MM.1S (cell line): ENCODE measurements around the gene PASK.
"Not testable (repeated sequence)": the region's sequence is repeated elsewhere in the genome, so short reads cannot be mapped to it uniquely, and the experiment has no call there.

Experiments used
- DNase-seq: peaks from one replicate; pipeline ENCODE4 v3.0.0-alpha.2; 2015
- H2AFZ ChIP-seq: fragments of 300-600 bp; sonication (generic); 2 replicates; pipeline ENCODE4 v1.6.0; 2016; ENCODE audit warnings: antibody characterized with exemption, low read length
- H3F3A ChIP-seq: fragments of 300-600 bp; sonication (generic); 2 replicates; pipeline ENCODE4 v1.6.1; 2016; ENCODE audit warnings: mild to moderate bottlenecking, antibody characterized with exemption, low read length, moderate library complexity, mixed read lengths; ENCODE audit not compliant: insufficient read depth
- H3K27ac ChIP-seq: fragments of 300-600 bp; sonication (generic); 2 replicates; pipeline ENCODE4 v1.5.1; 2016; ENCODE audit warnings: mild to moderate bottlenecking, low read length
- H3K27me3 ChIP-seq: fragments of 300-600 bp; sonication (generic); replicated peaks from 2 replicates; pipeline ENCODE4 v1.6.0; 2016; ENCODE audit warnings: low read length; ENCODE audit not compliant: insufficient read depth
- H3K36me3 ChIP-seq: fragments of 300-600 bp; sonication (generic); replicated peaks from 2 replicates; pipeline ENCODE4 v1.6.1; 2016; ENCODE audit warnings: mild to moderate bottlenecking, low read length, mixed read lengths; ENCODE audit not compliant: insufficient read depth
- H3K4me1 ChIP-seq: fragments of 300-600 bp; sonication (generic); 2 replicates; pipeline ENCODE4 v1.6.1; 2016; ENCODE audit warnings: low read length, mixed read lengths
- H3K4me2 ChIP-seq: fragments of 300-600 bp; sonication (generic); 2 replicates; pipeline ENCODE4 v1.6.0; 2016; ENCODE audit warnings: low read depth, low read length
- H3K4me3 ChIP-seq: fragments of 300-600 bp; sonication (generic); 2 replicates; pipeline ENCODE4 v1.5.1; 2016; ENCODE audit warnings: low read length, mixed read lengths
- H3K79me2 ChIP-seq: fragments of 300-600 bp; sonication (generic); 2 replicates; pipeline ENCODE4 v1.6.1; 2016; ENCODE audit warnings: mixed run types, low read length, mixed read lengths
- H3K9ac ChIP-seq: fragments of 300-600 bp; sonication (generic); 2 replicates; pipeline ENCODE4 v1.6.1; 2016; ENCODE audit warnings: low read length, mixed read lengths
- H3K9me2 ChIP-seq: fragments of 300-600 bp; sonication (generic); replicated peaks from 2 replicates; pipeline ENCODE4 v1.6.1; 2016; ENCODE audit warnings: mild to moderate bottlenecking, low read length, mixed read lengths; ENCODE audit not compliant: insufficient read depth
- H3K9me3 ChIP-seq: fragments of 300-600 bp; sonication (generic); replicated peaks from 2 replicates; pipeline ENCODE4 v1.6.1; 2016; ENCODE audit warnings: mild to moderate bottlenecking, low read length, mixed read lengths; ENCODE audit not compliant: insufficient read depth
- H4K20me1 ChIP-seq: fragments of 300-600 bp; sonication (generic); 2 replicates; pipeline ENCODE4 v1.6.1; 2016; ENCODE audit warnings: mild to moderate bottlenecking, low read length, moderate library complexity, mixed read lengths; ENCODE audit not compliant: insufficient read depth
- EZH2 ChIP-seq: fragments of 300-600 bp; sonication (generic); optimal IDR thresholded peaks from 2 replicates; pipeline ENCODE3; 2017; ENCODE audit warnings: low read depth, mild to moderate bottlenecking, antibody characterized with exemption, low read length, mixed read lengths
- EZH2phosphoT487 ChIP-seq: fragments of 300-600 bp; sonication (generic); IDR thresholded peaks from 2 replicates; pipeline ENCODE4 v1.6.1; 2018; ENCODE audit warnings: antibody characterized with exemption, low read length
- TF ChIP-seq, protein P1 (sequence below): fragments of 300-600 bp; sonication (generic); IDR thresholded peaks from 2 replicates; pipeline ENCODE4 v1.5.1; 2016; ENCODE audit warnings: antibody characterized with exemption, low read length, mixed read lengths

Gene PASK

GRCh38 chr2:241148891-241149674 lies at the start of gene PASK:
Gene PASK (minus strand): TSS chr2:241149472. CDS start chr2:241143032, 6,440 bp downstream.
- peak within 1 kb of the TSS; percentile 32; the same call in 1 of the 2 replicates for H3K27ac ChIP-seq
- H3K9me2 ChIP-seq: no peaks in the 10 kb centered on the region
- H3K4me1 ChIP-seq: peaks cover 14% of the 10 kb centered on the region
- no peaks in the 10 kb centered on the region for H4K20me1 ChIP-seq
- peak within 1 kb of the TSS; percentile 100 for H2AFZ ChIP-seq
- peak within 1 kb of the TSS; percentile 92 for H3K4me3 ChIP-seq
- H3K9ac ChIP-seq: peak within 1 kb of the TSS; percentile 79
- peak within 1 kb of the TSS; percentile 100 for H3K4me2 ChIP-seq
- peaks cover 40% of the 10 kb centered on the region for H3K79me2 ChIP-seq
- peak; percentile 97 for DNase-seq
- TF ChIP-seq EZH2phosphoT487: no peak
- no peak for TF ChIP-seq EZH2
- TF ChIP-seq, protein P1, sequence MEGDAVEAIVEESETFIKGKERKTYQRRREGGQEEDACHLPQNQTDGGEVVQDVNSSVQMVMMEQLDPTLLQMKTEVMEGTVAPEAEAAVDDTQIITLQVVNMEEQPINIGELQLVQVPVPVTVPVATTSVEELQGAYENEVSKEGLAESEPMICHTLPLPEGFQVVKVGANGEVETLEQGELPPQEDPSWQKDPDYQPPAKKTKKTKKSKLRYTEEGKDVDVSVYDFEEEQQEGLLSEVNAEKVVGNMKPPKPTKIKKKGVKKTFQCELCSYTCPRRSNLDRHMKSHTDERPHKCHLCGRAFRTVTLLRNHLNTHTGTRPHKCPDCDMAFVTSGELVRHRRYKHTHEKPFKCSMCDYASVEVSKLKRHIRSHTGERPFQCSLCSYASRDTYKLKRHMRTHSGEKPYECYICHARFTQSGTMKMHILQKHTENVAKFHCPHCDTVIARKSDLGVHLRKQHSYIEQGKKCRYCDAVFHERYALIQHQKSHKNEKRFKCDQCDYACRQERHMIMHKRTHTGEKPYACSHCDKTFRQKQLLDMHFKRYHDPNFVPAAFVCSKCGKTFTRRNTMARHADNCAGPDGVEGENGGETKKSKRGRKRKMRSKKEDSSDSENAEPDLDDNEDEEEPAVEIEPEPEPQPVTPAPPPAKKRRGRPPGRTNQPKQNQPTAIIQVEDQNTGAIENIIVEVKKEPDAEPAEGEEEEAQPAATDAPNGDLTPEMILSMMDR: no peak
- H3K36me3 ChIP-seq: no peaks in the 10 kb centered on the region
- H3K9me3 ChIP-seq: no peaks in the 10 kb centered on the region
- H3F3A ChIP-seq: 0 out of 2 replicates have a peak, but pooled peaks cover 4% of the 10 kb centered on the region
- H3K27me3 ChIP-seq: no peaks in the 10 kb centered on the region

GRCh38 chr2:241198381-241199279 lies 49.4 kb upstream of the PASK start:
- no peaks in the 10 kb centered on the region for H3K4me1 ChIP-seq
- H3K27me3 ChIP-seq: no peaks in the 10 kb centered on the region; the same call in none of the 2 replicates
- DNase-seq: no peak
- H3K9ac ChIP-seq: no peak overlapping the region
- no peak overlapping the region for H3K4me3 ChIP-seq
- H3K9me3 ChIP-seq: no peaks in the 10 kb centered on the region
- H3K27ac ChIP-seq: no peak overlapping the region
- no peaks in the 10 kb centered on the region for H3F3A ChIP-seq
- H3K79me2 ChIP-seq: no peaks in the 10 kb centered on the region
- TF ChIP-seq EZH2: no peak
- no peak for TF ChIP-seq EZH2phosphoT487
- no peaks in the 10 kb centered on the region for H3K9me2 ChIP-seq
- no peaks in the 10 kb centered on the region for H4K20me1 ChIP-seq
- no peak overlapping the region for H3K4me2 ChIP-seq
- H3K36me3 ChIP-seq: no peaks in the 10 kb centered on the region
- H2AFZ ChIP-seq: no peak overlapping the region

DNA sequence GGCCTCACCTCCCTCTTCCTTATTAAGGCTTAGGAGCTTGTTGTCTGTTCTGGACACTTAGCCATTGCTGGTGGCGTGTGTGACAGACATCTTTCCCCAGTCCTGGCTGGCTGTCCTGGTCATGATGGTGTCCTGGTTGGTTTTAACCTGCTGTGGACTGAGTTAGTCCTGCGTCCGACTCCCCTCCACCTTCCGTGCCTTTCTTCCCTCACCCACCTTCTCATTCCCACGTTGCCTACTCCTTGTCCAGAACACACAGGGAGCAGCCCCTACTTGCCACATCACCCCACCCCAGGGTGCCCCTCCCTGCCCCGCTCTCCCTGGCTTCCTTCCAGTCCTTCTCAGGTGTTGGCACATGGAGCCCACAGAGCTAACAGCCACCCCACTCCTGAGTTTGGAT lies 48.7 kb upstream of the PASK start:
- TF ChIP-seq EZH2phosphoT487 (no peak), EZH2 (no peak)
- TF ChIP-seq, protein P1: no peak

GRCh38 chr2:241197246-241197645 lies 48.0 kb upstream of the PASK start:
- not testable (repeated sequence) for H3K9me3 ChIP-seq, H3K9me2 ChIP-seq, H3K4me3 ChIP-seq, H3K4me2 ChIP-seq, H3K27ac ChIP-seq, H3K27me3 ChIP-seq, H4K20me1 ChIP-seq, H3K9ac ChIP-seq, H3K79me2 ChIP-seq, H3K4me1 ChIP-seq, H3F3A ChIP-seq, H3K36me3 ChIP-seq, DNase-seq, H2AFZ ChIP-seq

More for the DNA sequence above, 48.7 kb upstream of the PASK start:
- H4K20me1 ChIP-seq: no peaks in the 10 kb centered on the region
- H3K9ac ChIP-seq: no peak overlapping the region
- H3K9me3 ChIP-seq: no peaks in the 10 kb centered on the region
- no peak overlapping the region for H2AFZ ChIP-seq
- no peaks in the 10 kb centered on the region for H3K4me1 ChIP-seq
- H3K36me3 ChIP-seq: no peaks in the 10 kb centered on the region
- H3K4me3 ChIP-seq: no peak overlapping the region
- no peaks in the 10 kb centered on the region; the same call in none of the 2 replicates for H3K27me3 ChIP-seq
- no peak for DNase-seq
- no peak overlapping the region for H3K27ac ChIP-seq
- no peaks in the 10 kb centered on the region for H3F3A ChIP-seq
- H3K4me2 ChIP-seq: no peak overlapping the region
- no peaks in the 10 kb centered on the region for H3K79me2 ChIP-seq
- H3K9me2 ChIP-seq: no peaks in the 10 kb centered on the region
